Fibroblast of skin of left biceps (primary cell): ENCODE results near the gene RSRC2.
"Not testable (repeated sequence)": the region's sequence is repeated elsewhere in the genome, so short reads cannot be mapped to it uniquely, and the experiment has no call there.

Experiments used
- DNase-seq, 2 experiments: peaks; one replicate each; pipeline ENCODE4 v3.0.0-alpha.2; 2013; ENCODE audit warnings: low read depth in 2 of 2

Gene RSRC2

GRCh38 chr12:122526683-122527477, at the start of gene RSRC2, which contains the start of gene KNTC1:
Gene RSRC2 (minus strand): TSS chr12:122526936. CDS start chr12:122526853, 83 bp downstream.
Gene KNTC1 (plus strand): TSS chr12:122527249. CDS start chr12:122530064, 2,815 bp downstream.
- DNase-seq: peak; percentile 99

GRCh38 chr12:122571821-122572220, 45.1 kb upstream of the RSRC2 start:
- DNase-seq: no peak

GRCh38 chr12:122570006-122570405, 43.3 kb upstream of the RSRC2 start:
- DNase-seq: not testable (repeated sequence)

GRCh38 chr12:122569288-122569687, 42.6 kb upstream of the RSRC2 start:
- no peak for DNase-seq

- not testable (repeated sequence) for DNase-seq
These were observed 40.1 kb upstream of the RSRC2 start for GRCh38 chr12:122566816-122567215.

- no peak for DNase-seq
These were observed 36.6 kb upstream of the RSRC2 start for GRCh38 chr12:122563361-122563760.

- no peak for DNase-seq
These were observed 33.4 kb upstream of the RSRC2 start for GRCh38 chr12:122560138-122560537.

GRCh38 chr12:122558745-122559641, 32.3 kb upstream of the RSRC2 start:
- no peak for DNase-seq

- DNase-seq: no peak
These were observed 20.6 kb upstream of the RSRC2 start for GRCh38 chr12:122547330-122547729.

GRCh38 chr12:122545855-122546254, 19.1 kb upstream of the RSRC2 start:
- DNase-seq: no peak

GRCh38 chr12:122544537-122544936, 17.8 kb upstream of the RSRC2 start:
- no peak for DNase-seq

GRCh38 chr12:122538496-122538895, 11.8 kb upstream of the RSRC2 start:
- no peak for DNase-seq

GRCh38 chr12:122537021-122537420, 10.3 kb upstream of the RSRC2 start:
- no peak for DNase-seq

GRCh38 chr12:122533856-122534255, 7.1 kb upstream of the RSRC2 start:
- no peak for DNase-seq

- DNase-seq: no peak
These were observed 2.3 kb upstream of the RSRC2 start for GRCh38 chr12:122528992-122529391.

- no peak for DNase-seq
These were observed 1.8 kb upstream of the RSRC2 start for GRCh38 chr12:122528582-122528981.

- DNase-seq: no peak
These were observed 775 bp upstream of the RSRC2 start for GRCh38 chr12:122527478-122527944.

- DNase-seq: no peak
These were observed 2.7 kb downstream of the RSRC2 start for GRCh38 chr12:122523846-122524718.

GRCh38 chr12:122523280-122523679, 3.5 kb downstream of the RSRC2 start:
- no peak for DNase-seq

- no peak for DNase-seq
These were observed 6.1 kb downstream of the RSRC2 start for GRCh38 chr12:122520676-122521075.

GRCh38 chr12:122519418-122519817, 7.3 kb downstream of the RSRC2 start:
- DNase-seq: no peak
